Endothelial cell of umbilical vein (primary cell): Measurements from ENCODE around the gene SUPT3H. TPM values are rescaled to one million over a fixed set of nuclear protein-coding genes. Genes with fewer than 3 reads are reported as not detected.
"Not testable (repeated sequence)": the region's sequence is repeated elsewhere in the genome, so short reads cannot be mapped to it uniquely, and the experiment has no call there.

ENCODE experiments used
- BruUV-seq: library from RNA; stranded (reverse); fragments of 400-500 nt; replicated peaks from 2 replicates; lab custom pipeline; 2021; lab: Mats Ljungman, UMichigan
- CTCF ChIA-PET: fragments of 300-600, 350-600 bp; sonication (Branson Sonifier 250); formaldehyde crosslinking; loops from one replicate; lab custom pipeline; 2021; ENCODE audit warnings: antibody characterized with exemption, inconsistent platforms; lab: Charles Lee
- POLR2A ChIA-PET: fragments of 300-600, 350-600 bp; sonication (Branson Sonifier 250); formaldehyde crosslinking; loops from one replicate; lab custom pipeline; 2021; ENCODE audit warnings: antibody characterized with exemption, inconsistent platforms; lab: Charles Lee
- DNase-seq: peaks from one replicate; pipeline ENCODE4 v3.0.0-alpha.2; 2011; ENCODE audit warnings: low read depth, low spot score
- FAIRE-seq: peaks from 2 replicates; lab custom pipeline; 2011; peaks lifted over from hg19 to GRCh38; lab: Jason Lieb, UNC
- H2AFZ ChIP-seq: 2 replicates; pipeline ENCODE4 v1.6.0; 2012; ENCODE audit warnings: low read depth, low read length, control low read depth, inconsistent platforms
- H3K27ac ChIP-seq: 2 replicates; pipeline ENCODE4 v1.5.1; 2011; ENCODE audit warnings: low read depth, mild to moderate bottlenecking, control low read depth, low read length, moderate library complexity; ENCODE audit not compliant: insufficient read depth
- H3K27me3 ChIP-seq, 2 experiments: 2 replicates each; pipeline versions ENCODE4 v1.6.0 to v1.6.1; 2011; ENCODE audit warnings: low read length in 2 of 2, mixed read lengths in 1 of 2; ENCODE audit not compliant: control insufficient read depth in 2 of 2, insufficient read depth in 2 of 2
- H3K36me3 ChIP-seq, 2 experiments: 2 replicates in 1 of 2; 3 replicates in 1 of 2; pipeline ENCODE4 v1.5.1; 2011; ENCODE audit warnings: low read length in 2 of 2, mild to moderate bottlenecking in 1 of 2, moderate library complexity in 1 of 2; ENCODE audit not compliant: control insufficient read depth in 2 of 2, insufficient read depth in 2 of 2; ENCODE audit errors: extremely low read depth in 1 of 2
- H3K4me1 ChIP-seq: 3 replicates; pipeline ENCODE4 v1.5.1; 2011; ENCODE audit warnings: mild to moderate bottlenecking, low read length; ENCODE audit not compliant: control insufficient read depth, insufficient read depth; ENCODE audit errors: extremely low read depth
- H3K4me2 ChIP-seq: 2 replicates; pipeline ENCODE4 v1.6.1; 2011; ENCODE audit warnings: low read length, control low read depth, mixed read lengths; ENCODE audit not compliant: insufficient read depth
- H3K4me3 ChIP-seq, 3 experiments: fragments of 200-600 bp in 1 of 3; sonication (generic), shearing (Covaris generic) in 1 of 3; replicated peaks in 1 of 3; 2 replicates each; pipeline ENCODE4 v1.5.1; 2011 to 2016; ENCODE audit warnings: control low read depth in 3 of 3, low read length in 3 of 3, mild to moderate bottlenecking in 2 of 3, inconsistent platforms in 1 of 3, low read depth in 1 of 3, moderate library complexity in 1 of 3; ENCODE audit not compliant: insufficient read depth in 1 of 3
- H3K79me2 ChIP-seq: 2 replicates; pipeline ENCODE4 v1.6.0; 2012; ENCODE audit warnings: low read length, inconsistent platforms; ENCODE audit not compliant: control insufficient read depth, insufficient read depth
- H3K9ac ChIP-seq: replicated peaks from 2 replicates; pipeline ENCODE3; 2011; ENCODE audit warnings: low read length, control low read depth; ENCODE audit not compliant: insufficient read depth; ENCODE audit errors: extremely low read depth
- H3K9me1 ChIP-seq: replicated peaks from 3 replicates; pipeline ENCODE4 v1.6.0; 2011; ENCODE audit warnings: mild to moderate bottlenecking, low read length; ENCODE audit not compliant: control insufficient read depth, insufficient read depth; ENCODE audit errors: extremely low read depth
- H3K9me3 ChIP-seq: replicated peaks from 2 replicates; pipeline ENCODE4 v1.5.1; 2012; ENCODE audit warnings: low read length, inconsistent platforms; ENCODE audit not compliant: control insufficient read depth, insufficient read depth
- H4K20me1 ChIP-seq: replicated peaks from 2 replicates; pipeline ENCODE3; 2011; ENCODE audit warnings: mild to moderate bottlenecking, low read length; ENCODE audit not compliant: control insufficient read depth, insufficient read depth; ENCODE audit errors: extremely low read depth
- JUN ChIP-seq: IDR thresholded peaks from 2 replicates; pipeline ENCODE4 v1.6.1; 2011; ENCODE audit warnings: borderline replicate concordance, low read depth; ENCODE audit not compliant: insufficient read length, insufficient read depth
- POLR2AphosphoS5 ChIP-seq: IDR thresholded peaks from 2 replicates; pipeline ENCODE4 v1.6.1; 2012; ENCODE audit warnings: low read depth, mild to moderate bottlenecking, control low read depth, low read length, moderate library complexity; ENCODE audit not compliant: insufficient read depth
- dilution Hi-C: fragments of 300-500 bp; cut with MboI; formaldehyde crosslinking; loops from one replicate; pipeline ENCODE4 v1.15.0; 2019; ENCODE audit warnings: low sequenced_read_pairs; ENCODE audit not compliant: extremely low pct_ligation_motif_present
- intact Hi-C: fragments of 100-400 bp; cut with micrococcal nuclease; formaldehyde crosslinking; loops from one replicate; pipeline ENCODE4 v1.10.0; 2022
- polyA plus RNA-seq, 4 experiments: library from polyadenylated mRNA; depleted of rRNA in 3 of 4; stranded (reverse) in 3 of 4; unstranded in 1 of 4; fragments of >200 nt; gene quantifications; 2 replicates each; pipeline versions ENCODE4 v1.2.1 to v1.2.3, GENCODE V29; 2011 to 2012; ENCODE audit warnings: missing spikeins in 1 of 4
- total RNA-seq: library from RNA; stranded (reverse); gene quantifications from 2 replicates; pipeline ENCODE4 v1.2.3, GENCODE V29; 2021

SUPT3H gene
- total and polyA plus RNA-seq, 2 donors (not counting 3 experiments of a cell fraction or from before 2014, with no cell fraction given) = 8.3 to 9.8 TPM

DNA sequence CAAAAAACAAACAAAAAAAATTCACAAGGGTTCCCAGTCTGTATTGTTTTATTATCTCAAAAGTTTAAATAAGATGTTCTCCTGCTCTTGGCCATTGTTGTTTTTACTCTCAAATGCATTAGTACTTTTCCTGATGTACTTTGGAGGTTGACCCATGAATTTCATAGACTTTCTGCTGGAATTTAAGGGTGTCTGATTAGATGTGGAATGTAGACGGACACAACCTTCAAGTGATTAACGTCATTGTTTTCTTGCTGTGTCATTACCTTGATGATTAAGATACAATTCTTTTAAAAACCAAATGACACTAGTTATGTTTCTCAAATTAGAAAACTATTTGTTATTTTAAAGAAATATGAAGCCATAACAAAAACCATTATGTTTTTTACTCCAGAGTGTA, 471.0 kb downstream of the SUPT3H start:
- no peaks in the 10 kb centered on the region for H3K27me3 ChIP-seq
- no peaks in the 10 kb centered on the region for H3K4me1 ChIP-seq
- peak; percentile 31 for DNase-seq
- no peak overlapping the region for H3K9ac ChIP-seq
- intact Hi-C loops = no loop called here
- no peak for FAIRE-seq
- no peak overlapping the region for H3K4me2 ChIP-seq
- TF ChIP-seq POLR2AphosphoS5 (no peak), JUN (peak; percentile 9)
- no peaks in the 10 kb centered on the region for H3K36me3 ChIP-seq
- CTCF ChIA-PET = no interaction called here
- H3K9me1 ChIP-seq = no peaks in the 10 kb centered on the region
- H3K27ac ChIP-seq = no peak overlapping the region
- H3K4me3 ChIP-seq = no peak overlapping the region
- BruUV-seq = no TSS peak
- no peaks in the 10 kb centered on the region for H4K20me1 ChIP-seq
- dilution Hi-C loops = no loop called here
- POLR2A ChIA-PET = no interaction called here
- H3K9me3 ChIP-seq = no peaks in the 10 kb centered on the region
- no peaks in the 10 kb centered on the region for H3K79me2 ChIP-seq
- no peak overlapping the region for H2AFZ ChIP-seq

DNA sequence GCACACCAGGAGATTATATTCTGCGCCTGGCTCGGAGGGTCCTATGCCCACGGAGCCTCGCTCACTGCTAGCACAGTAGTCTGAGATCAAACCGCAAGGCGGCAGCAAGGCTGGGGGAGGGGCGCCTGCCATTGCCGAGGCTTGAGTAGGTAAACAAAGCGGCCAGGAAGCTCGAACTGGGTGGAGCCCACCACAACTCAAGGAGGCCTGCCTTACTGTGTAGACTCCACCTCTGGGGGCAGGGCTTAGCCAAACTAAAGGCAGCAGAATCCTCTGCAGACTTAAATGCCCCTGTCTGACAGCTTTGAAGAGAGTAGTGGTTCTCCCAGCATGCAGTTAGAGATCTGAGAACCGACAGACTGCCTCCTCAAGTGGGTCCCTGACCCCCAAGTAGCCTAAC, 477.4 kb downstream of the SUPT3H start:
- BruUV-seq, intact Hi-C loops, H3K9ac ChIP-seq, H3K79me2 ChIP-seq, H3K27ac ChIP-seq, dilution Hi-C loops, CTCF ChIA-PET, H3K9me1 ChIP-seq, FAIRE-seq, H3K36me3 ChIP-seq, H3K4me1 ChIP-seq, DNase-seq, H3K4me3 ChIP-seq, H3K4me2 ChIP-seq, H3K9me3 ChIP-seq, H2AFZ ChIP-seq, POLR2A ChIA-PET, H3K27me3 ChIP-seq, H4K20me1 ChIP-seq: not testable (repeated sequence)
